ENCODE results near the gene BIRC6.

- TF ChIP-seq, protein P1, sequence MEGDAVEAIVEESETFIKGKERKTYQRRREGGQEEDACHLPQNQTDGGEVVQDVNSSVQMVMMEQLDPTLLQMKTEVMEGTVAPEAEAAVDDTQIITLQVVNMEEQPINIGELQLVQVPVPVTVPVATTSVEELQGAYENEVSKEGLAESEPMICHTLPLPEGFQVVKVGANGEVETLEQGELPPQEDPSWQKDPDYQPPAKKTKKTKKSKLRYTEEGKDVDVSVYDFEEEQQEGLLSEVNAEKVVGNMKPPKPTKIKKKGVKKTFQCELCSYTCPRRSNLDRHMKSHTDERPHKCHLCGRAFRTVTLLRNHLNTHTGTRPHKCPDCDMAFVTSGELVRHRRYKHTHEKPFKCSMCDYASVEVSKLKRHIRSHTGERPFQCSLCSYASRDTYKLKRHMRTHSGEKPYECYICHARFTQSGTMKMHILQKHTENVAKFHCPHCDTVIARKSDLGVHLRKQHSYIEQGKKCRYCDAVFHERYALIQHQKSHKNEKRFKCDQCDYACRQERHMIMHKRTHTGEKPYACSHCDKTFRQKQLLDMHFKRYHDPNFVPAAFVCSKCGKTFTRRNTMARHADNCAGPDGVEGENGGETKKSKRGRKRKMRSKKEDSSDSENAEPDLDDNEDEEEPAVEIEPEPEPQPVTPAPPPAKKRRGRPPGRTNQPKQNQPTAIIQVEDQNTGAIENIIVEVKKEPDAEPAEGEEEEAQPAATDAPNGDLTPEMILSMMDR (IDR thresholded peaks at IDR 0.05): no peak
- TF ChIP-seq CHD4 (IDR thresholded peaks at IDR 0.05; ENCODE audit: borderline replicate concordance): no peak
- TF ChIP-seq EP300 (IDR thresholded peaks at IDR 0.05): no peak
- TF ChIP-seq, protein P2, sequence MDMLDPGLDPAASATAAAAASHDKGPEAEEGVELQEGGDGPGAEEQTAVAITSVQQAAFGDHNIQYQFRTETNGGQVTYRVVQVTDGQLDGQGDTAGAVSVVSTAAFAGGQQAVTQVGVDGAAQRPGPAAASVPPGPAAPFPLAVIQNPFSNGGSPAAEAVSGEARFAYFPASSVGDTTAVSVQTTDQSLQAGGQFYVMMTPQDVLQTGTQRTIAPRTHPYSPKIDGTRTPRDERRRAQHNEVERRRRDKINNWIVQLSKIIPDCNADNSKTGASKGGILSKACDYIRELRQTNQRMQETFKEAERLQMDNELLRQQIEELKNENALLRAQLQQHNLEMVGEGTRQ (IDR thresholded peaks at IDR 0.05): no peak
- TF ChIP-seq RNF2 (IDR thresholded peaks at IDR 0.05; ENCODE audit: borderline replicate concordance, low read depth): no peak
- TF ChIP-seq MAFK (IDR thresholded peaks at IDR 0.05; ENCODE audit: partially characterized antibody): no peak
- TF ChIP-seq NPAS2 (CRISPR knock-in tag; IDR thresholded peaks at IDR 0.05; ENCODE audit: borderline replicate concordance): no peak
- TF ChIP-seq CBX2 (IDR thresholded peaks at IDR 0.05; ENCODE audit: borderline replicate concordance, low read depth): no peak
- no peak for TF ChIP-seq HOXA7 (CRISPR knock-in tag; IDR thresholded peaks at IDR 0.05)
- TF ChIP-seq POLR2A (IDR thresholded peaks at IDR 0.05; ENCODE audit: low read length): no peak
- no peak for TF ChIP-seq HMGXB4 (CRISPR knock-in tag; IDR thresholded peaks at IDR 0.05; ENCODE audit: borderline replicate concordance)
- no peak for TF ChIP-seq CHD2 (IDR thresholded peaks at IDR 0.05; ENCODE audit: low read length, partially characterized antibody)
- TF ChIP-seq HDAC2 (IDR thresholded peaks at IDR 0.05): no peak
- no peak for TF ChIP-seq ZC3H11A (IDR thresholded peaks at IDR 0.05)
Observed at GRCh38 chr2:32379352-32379751, 22.5 kb downstream of the BIRC6 start.
